OCI-M1 (cell line): Measurements from ENCODE around the gene SORCS2.

Experiments used
- DNase-seq: peaks from one replicate; lab custom pipeline; 2025; lab: John Stamatoyannopoulos, UW

The SORCS2 gene

DNA sequence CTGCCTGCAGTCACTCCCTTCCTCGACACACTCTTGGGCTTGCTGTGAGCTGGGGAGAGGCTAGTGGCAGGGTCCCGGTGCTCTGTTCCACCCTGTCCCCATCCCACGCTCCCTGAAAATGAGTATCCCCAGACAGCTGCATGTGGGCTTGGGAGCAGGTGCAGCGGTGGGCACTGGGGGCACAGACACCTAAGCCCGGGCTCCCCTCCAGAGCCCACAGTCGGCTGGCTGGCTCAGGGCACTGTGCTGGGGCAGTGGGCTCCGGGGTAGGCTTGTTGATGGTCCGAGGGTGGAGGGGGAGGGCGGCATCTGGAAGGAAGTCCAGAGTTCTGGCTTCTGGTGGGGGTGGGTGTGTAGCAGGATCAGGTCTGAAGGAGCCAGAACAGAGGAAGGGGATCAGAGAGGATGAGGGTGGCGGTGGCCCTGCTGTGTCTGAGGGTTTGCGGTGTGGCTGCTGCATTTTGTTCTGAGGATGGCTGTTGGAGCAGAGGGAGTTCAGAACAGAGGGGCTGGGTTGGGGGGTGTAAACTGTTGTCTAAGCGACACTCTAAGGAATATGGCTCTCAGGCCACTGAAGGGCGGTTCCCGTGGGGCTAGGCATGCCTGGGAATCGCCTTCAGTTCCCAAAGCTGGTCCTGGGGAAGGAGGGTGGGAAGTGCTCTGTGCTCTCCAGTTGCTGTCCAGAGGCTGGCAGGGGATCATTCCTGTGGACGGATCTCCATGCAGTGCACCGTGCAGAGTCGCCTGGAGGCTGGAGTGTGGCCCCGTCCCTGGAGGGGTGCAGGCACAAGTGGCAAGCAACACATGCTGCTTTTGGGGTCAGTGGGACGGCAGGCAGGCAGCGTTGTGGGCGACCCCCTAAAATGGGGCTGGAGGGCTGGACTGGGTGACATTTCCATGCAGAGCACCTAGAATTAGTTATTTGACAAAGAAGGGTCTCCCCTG lies 114.0 kb downstream of the SORCS2 start:
- no peak for DNase-seq

DNA sequence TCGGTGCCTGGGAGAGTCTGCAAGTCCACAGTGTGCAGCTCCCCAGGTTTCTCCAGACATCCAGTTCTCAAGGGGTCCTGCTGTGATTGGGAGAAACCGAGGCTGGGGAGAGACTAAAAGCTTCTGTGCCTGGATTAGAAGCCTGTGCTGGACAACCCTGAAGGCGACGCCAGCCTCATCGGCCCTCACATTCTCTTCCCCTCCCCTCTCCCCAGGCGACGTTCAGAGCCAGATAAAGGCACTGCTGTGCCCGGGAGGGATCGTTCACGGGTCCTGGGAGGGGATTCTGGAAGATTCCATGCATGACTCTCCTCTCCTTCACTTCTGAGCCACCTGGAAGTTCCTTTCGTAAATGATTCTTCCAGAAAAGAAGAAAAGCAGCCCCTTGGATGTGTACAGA lies 114.6 kb downstream of the SORCS2 start:
- DNase-seq: no peak

DNA sequence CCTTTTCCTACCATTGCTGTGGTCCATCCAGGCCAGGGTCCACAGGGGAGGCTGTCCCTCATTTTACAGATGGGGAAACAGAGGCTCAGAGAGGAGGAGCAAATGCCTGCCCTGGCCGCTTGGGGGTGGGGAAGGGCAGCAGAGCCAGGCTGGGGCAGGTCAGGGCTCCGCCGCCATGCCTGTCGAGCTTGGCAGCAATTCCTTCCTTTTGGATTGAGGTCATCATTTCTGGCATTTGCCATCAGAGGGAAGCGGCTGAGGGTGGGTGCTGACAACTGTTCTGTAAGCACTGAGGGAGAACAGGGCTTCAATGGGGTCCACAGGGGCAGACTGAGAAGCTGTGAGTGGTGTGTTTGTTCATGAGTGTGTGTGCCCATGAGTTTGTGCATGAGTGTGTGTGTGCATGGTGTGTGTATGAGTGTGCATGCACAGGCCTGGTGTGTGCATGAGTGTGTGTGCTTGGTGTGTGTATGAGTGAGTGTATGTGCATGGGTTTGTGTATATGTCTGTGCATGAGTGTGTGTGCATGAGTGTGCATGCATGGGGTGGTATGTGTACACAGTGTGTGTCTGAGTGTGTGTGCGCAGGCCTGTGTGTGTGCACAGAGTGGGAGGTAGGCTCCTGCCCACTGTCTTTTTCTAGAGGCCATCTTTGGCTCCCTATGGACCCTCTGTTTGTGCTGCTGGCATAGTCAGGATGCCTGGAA lies 115.2 kb downstream of the SORCS2 start:
- no peak for DNase-seq

DNA sequence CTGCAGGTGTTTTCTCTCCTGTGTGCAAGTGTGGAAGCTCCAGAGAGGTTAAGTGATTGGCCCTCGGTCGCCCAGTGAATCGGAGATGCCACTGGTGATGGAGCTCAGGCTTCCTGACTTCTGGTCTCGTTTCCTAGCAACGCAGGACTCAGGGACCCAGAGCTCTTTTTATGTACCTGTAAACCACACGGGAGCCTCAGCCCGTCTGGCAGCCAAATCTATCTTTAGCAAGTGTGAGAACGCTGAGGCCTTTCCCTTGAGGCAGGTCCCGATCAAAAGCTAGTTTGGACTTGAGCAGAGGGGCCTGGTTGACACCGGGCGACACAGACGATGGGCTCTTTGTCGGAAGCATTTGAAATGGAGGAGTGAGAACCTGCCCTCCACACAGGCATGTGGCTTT lies 116.8 kb downstream of the SORCS2 start:
- no peak for DNase-seq

DNA sequence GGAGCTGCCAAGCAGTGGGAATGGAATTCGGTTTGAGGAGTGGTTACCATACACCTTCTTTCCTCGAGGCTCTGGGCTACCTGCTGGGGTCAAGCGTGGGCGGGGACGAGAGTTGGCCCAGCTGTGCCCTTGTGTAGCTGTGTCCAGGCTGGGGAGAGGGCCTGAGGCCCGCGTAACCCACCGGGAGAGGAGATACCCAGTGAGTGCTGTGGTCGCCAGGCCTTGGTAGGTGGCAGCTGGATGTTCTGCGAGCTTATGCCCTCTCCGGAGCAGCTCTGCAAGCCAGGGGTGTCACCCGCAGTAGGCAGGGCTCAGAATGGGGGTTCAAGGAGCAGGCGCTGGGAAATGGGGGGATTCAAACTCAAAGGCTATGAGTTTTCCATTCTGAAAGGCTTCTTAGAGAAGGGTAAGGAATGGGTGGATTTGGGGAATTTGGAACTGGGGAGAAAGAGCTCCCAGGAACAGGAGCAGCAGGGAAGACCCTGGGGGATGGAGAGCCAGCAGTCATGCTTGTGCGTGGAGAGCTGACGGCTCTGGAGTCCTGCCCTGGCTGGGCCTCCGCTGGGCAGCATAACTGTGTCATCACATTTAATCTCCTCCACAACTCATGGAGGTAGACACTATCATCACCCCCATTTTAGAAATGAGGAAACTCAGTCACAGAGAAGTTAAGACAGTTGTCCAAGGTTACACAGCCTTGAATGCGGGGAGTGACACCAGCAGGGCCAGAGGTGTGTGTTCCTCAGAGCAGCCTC lies 117.5 kb downstream of the SORCS2 start:
- no peak for DNase-seq

DNA sequence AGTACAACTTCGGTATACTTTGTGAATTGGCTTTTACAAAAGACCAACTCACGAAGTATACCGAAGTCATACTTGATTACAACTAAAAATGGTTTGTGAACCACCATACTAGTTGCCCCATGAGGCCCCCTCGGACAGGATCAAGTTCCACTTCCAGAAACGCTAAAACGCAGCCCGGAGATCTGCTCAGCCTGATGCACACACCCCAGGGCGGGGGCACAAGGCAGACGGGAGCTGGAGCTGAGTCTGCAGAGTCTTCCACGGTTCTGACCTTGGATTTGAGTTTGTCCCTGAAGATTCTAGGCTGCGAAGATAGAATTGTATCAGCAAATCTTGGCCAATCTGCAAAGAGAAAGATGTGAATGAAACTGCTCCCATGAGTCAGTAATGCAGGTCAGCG lies 118.1 kb downstream of the SORCS2 start:
- no peak for DNase-seq

DNA sequence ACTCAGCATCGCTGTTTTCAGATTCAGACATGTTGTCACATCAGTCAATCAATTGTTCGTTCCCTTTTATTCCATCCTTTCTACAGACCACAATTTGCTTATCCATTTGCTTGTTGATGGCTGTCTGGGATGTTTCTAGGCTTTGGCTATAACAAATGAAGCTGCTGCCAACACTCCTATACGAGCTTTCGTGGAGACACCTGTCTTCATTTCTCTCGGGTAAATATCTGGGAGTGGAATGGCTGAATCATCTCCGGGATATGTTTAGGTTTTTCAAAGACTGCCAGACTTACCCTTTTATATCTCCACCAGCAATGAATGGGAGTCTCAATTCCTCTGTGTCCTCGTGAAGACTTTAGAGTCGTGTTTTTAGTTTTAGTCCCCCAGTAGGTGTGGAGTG lies 118.9 kb downstream of the SORCS2 start:
- DNase-seq: no peak

DNA sequence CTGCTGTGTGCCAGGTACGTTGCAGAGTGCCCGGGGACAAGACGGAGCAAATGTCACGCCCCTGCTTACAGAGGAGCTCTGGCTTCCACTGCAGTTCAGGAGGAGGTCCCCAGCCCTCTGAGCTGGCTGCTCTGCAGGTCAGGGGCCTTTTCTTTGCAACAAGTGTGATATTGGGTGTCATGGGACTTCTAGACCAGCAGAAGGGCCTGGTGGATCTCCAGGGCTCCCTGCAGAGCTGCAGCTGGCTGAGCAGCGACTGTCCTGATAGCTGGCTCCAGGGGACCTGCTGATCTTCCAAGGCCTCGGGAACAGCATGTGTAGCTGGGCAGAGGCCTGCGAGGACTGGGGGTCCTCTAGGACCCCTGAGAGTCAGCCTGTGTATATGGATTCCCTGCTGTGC lies 120.4 kb downstream of the SORCS2 start:
- DNase-seq: no peak

DNA sequence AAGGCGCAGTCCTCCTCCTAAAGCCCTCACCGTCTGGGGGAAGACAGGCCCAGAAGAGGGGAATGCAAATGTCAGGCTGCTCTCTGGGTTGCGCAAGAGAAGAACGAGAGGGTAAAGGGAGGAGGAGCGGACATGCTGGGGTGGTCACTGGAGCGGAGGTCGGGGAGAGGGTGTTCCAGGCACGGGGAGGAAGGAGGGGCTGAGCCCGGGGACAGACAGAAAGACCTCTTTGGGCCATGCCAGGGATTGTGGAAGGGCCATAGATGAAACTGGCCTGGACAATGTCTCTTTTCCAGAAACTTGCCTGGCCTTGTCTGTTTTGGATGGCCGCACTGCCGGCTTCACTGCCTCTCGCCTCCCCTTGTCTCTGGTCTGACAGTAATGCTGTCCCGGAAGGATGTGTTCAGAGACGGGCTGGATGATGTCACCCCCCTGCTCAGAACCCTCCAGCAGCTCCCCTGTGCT lies 121.0 kb downstream of the SORCS2 start:
- no peak for DNase-seq

DNA sequence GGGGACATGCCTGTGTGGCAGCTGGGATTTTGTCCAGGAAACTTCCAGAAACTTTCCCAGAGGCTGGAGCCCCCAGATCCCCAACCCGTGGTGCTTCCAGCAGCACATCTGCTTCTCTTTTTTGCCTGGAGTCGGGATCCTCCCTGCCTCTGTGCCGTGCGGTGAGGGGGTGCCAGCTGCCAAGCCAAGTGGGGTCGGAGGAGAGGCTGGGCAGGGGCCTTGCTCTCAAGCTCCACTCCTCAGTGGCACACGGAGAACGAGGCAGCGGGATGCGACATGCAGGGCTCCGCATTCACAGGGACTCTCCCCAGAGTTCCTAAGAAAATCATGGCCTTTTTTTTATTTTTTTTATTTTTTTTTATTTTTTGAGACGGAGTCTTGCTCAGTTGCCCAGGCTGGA lies 121.7 kb downstream of the SORCS2 start:
- DNase-seq: no peak

DNA sequence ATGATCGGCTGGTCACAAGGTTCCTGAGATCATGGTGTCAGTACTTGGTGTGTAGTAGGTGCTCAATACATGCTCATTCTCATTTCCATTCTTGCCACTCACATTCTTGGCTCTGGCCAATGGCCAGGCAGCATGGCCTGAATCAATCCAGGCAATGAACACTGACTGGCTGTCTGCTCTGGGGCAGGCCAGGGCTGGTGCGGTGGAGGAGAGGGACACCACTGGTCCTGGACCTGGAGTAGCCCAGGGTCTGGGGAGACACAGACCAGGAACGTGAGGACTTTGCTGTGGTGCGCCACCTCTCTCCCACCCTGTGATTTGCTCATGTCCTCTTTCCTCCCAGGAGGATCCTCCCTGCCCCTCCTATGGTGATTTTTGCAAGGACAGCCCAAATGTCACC lies 122.9 kb downstream of the SORCS2 start:
- no peak for DNase-seq

DNA sequence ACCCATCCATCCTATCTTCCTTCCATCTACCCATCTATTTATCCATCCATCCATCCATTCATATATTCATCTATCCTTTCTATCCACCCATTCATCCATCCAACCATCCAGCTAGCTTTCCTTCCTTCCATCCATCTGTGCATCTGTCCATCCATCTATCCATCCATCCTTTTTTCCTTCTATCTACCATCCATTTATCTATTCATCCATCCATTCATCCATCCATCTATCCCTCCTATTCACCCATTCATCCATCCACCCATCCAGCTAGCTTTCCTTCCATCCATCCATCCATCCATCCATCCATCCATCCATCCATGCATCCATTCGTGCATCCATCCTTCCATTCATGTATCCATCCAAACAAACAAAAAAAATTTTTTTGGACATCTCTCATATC lies 123.6 kb downstream of the SORCS2 start:
- no peak for DNase-seq

DNA sequence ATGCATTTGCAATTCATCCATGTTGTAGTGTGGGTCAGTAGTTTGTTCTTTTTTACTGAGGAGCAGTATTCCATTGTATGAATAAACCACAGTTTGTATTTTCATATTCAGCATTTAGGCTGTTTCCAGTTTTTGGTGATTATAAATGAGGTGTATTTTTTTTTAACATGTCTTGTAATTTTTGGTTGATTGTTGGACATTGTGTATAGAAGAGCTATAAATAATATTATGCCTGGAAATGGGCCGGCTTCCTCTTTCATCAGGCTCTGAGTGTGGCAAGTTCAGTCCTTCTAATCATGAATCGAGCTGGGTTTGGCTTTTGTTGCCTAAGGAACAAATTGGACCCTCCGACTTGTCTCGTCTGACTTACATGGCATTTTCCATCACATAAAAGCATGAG lies 126.7 kb downstream of the SORCS2 start:
- DNase-seq: no peak

DNA sequence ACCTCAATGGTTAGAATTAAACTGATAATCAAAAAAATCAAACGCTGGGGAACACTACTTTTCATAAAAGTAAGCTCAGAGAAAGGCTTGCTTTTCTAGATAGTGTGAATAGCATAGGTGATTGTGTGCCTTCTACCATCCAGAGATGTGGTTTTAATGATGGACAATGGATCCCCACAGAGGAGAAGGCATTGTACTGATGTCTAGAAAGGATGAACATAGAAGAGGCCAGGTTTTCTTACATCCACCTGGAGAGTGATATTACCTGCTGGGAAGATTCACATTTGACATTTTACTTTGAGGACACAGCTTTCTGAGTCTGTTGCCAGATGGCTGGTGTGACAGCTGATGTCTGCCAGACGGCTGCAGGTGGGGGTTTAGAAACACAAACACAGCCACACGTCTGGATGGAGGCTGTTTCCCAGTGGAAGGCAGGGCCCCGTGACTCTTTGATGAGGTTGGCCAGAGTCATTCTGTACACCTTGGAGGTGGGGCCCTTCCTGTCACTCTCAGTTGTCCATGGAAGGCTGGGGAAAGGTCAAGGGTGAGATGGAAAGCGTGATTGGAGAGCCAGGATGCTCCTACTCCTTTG lies 128.0 kb downstream of the SORCS2 start:
- no peak for DNase-seq

DNA sequence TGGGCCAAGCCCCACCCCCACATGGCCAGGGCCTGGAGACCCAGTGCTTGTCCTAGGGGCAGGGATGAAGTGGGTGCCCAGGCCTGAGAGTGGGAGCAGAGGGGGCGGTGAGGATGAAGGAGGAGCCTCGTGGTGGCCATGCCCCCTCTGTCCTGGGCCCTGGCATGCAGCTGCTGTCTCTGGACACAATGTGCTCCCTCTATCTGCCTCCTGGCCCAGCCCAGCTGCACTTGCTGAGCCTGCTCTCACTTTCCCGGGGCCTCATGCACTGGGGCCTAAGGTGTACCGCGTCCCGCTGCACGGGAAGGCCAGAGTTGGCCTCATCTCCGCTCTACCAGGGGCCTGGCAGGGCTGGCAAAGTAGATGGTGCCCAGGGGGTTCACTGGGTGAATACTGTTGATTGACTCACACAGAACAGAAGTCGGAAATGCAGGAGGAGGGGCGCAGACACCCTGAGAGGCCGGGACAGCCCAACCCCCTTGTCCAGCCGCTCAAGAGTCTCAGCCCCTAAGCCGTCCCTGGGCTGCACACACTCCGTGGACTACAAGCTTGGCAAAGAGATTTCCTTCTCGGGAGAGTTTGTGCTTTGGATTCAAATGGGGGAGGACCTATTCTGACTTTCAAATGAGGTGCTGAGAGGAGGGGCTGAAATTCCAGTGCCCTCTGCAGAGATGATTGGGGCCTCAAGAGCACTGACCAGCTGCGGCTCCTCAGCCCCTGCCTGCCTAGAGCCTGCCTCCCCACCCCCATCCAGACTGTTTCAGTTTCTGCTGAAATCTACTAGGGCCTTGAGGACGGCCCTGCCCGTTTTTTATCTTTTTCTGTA lies 130.0 kb downstream of the SORCS2 start:
- peak; percentile 15 for DNase-seq

DNA sequence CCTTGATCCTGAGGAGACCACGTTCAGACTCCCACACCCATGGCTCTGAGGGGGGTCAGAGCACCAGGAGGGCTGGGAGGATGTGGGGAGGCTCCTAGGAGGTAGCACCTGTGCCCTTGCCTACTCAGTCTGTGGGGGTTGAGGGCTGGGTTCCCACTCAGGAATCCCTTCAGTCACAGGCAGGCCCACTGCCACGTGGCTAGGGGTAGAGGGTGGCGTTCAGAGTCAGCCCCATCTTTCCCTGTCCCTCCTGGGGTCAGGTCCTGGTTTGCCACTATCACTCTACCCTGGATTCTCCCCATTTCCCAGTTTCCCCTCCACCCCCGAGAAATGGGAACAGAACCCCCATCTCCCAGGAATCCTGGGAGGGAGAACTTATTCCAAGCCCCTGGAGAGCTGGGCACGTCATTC lies 131.1 kb downstream of the SORCS2 start:
- DNase-seq: no peak

DNA sequence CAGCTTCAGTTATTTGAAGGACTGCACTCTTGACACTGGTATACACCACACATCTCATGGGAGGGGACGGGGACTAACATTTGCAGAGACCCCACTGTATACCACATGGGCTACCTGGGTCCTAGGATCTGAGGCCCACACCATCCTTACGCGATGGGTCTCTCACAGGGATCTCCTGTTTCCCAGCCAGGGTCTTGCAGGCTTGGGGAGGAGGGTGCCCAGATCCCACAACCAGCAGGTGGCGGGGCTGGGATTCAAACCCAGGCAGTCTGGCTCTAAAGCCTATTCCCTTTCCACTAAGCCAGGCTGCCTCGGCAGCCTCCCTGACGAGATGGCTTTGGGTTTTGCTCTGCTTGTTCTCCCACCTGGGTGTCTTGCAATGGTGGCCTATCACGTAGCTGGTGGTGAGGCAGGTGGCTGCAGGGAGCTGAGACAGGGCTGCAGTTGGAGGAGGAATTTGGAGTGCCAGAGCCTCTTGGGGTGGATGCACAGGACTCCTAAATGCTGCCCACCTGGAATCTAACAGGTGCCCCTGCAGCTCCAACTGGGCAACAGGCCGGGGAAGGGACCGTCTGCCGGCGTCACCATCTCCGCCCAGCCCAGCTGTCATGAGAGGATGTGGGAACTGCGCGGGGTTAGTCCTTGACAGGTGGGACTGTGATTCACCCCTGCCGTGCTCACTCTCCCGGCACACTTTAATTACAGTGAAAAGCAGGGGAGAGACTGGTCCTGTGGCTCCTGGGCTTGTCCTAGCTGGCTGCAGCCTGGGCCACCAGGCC lies 131.7 kb downstream of the SORCS2 start:
- DNase-seq: no peak

DNA sequence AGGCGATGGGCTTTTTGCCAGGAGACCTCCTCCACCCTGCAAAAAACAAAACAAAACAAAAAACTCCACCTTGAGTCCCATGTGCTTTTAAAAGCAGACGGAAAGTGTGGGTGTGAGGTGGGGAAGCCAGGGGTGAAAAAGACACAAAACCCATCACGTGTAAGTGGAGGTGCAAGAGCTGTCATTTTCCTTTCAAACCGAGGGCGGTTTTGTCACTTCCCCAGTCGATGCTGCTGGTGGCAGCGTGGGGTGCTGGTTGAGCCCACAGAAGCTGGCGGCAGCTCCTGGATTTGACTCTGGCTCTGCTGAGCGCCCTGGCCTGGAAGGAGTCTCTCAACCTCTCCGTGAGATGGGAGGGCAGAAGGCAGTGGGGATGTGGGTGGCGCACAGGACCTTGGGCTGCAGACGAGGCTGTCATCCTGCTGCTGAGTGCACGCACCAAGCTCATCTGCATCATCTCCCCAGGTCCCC lies 132.3 kb downstream of the SORCS2 start:
- DNase-seq: no peak

DNA sequence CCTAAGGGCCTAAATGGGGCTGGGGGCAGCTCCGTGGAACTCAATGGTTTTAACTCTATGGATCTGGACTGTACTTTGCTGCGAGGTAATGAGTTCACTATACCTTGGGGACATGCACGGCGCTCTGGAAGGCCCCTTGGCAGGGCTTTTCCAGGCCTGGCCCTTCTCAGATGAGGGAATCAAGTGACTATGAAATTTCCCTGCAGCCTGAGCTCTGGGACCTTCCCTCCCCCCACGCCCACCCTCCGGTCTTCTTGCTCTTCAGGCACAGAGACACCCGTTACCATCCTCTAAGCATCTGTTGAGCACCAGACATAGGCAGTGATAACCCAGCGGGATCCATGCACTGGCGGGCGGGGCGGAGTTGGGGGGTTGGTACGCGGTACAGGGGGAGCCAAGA lies 133.2 kb downstream of the SORCS2 start:
- DNase-seq: no peak

DNA sequence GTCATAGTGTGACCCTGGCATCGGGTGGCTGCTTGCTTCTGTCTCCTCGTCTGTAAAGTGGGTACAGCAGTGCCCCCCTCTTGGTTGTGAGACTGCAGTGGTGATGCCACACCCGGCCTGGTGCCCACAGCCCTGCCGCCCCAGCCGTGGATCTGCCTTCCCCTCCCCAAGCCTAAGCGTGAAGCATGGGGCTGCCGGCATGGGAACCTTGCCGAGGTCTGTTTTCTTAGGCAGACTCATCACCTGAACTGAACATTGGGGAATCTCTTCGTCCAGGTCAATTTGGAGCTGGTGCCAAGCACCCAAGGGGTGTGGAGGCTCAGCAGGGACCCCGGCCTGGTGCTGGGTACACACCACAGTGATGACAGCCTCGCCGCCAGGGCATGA lies 134.0 kb downstream of the SORCS2 start:
- DNase-seq: no peak
